PC-3 (cell line): Measurements from ENCODE around the gene AGAP4. TPM values are rescaled to one million over a fixed set of nuclear protein-coding genes. Genes with fewer than 3 reads are reported as not detected.
A peak's percentile ranks its signal among the peaks of the same experiment; 100 is the strongest.
"Not testable (repeated sequence)": the region's sequence is repeated elsewhere in the genome, so short reads cannot be mapped to it uniquely, and the experiment has no call there.

ENCODE experiments used
- ATAC-seq: fragments of 200-7000 bp; cut with Tn5 transposase; 2 replicates; pipeline ENCODE4 v1.9.1; 2020; ENCODE audit warnings: mild to moderate bottlenecking, moderate library complexity
- BruUV-seq: library from RNA; stranded (reverse); fragments of 400-500 nt; replicated peaks from 2 replicates; lab custom pipeline; 2021; lab: Mats Ljungman, UMichigan
- CTCF ChIA-PET: fragments of 300-600 bp; sonication (Branson Sonifier 250); formaldehyde crosslinking; loops from one replicate; lab custom pipeline; 2022; ENCODE audit warnings: antibody characterized with exemption; lab: Charles Lee
- POLR2A ChIA-PET: fragments of 300-600 bp; sonication (Branson Sonifier 250); formaldehyde crosslinking; loops from one replicate; lab custom pipeline; 2022; ENCODE audit warnings: antibody characterized with exemption; ENCODE audit not compliant: unreplicated experiment; lab: Charles Lee
- DNase-seq: peaks from one replicate; pipeline ENCODE4 v3.0.0-alpha.2; 2015
- H2AFZ ChIP-seq: fragments of 300-600 bp; sonication (generic); 2 replicates; pipeline ENCODE4 v1.6.0; 2016; ENCODE audit warnings: antibody characterized with exemption, low read length
- H3F3A ChIP-seq: fragments of 300-600 bp; sonication (generic); one replicate; pipeline ENCODE4 v1.6.0; 2017; ENCODE audit warnings: antibody characterized with exemption, low read length, control low read depth, mild to moderate bottlenecking; ENCODE audit not compliant: unreplicated experiment
- H3K27ac ChIP-seq: fragments of 300-600 bp; sonication (generic); 2 replicates; pipeline ENCODE4 v1.5.1; 2016; ENCODE audit warnings: mild to moderate bottlenecking, low read length
- H3K27me3 ChIP-seq: fragments of 300-600 bp; sonication (generic); 2 replicates; pipeline ENCODE4 v1.6.1; 2016; ENCODE audit warnings: low read length, mixed read lengths
- H3K36me3 ChIP-seq: fragments of 300-600 bp; sonication (generic); 2 replicates; pipeline ENCODE4 v1.6.1; 2016; ENCODE audit warnings: low read depth, mixed run types, low read length, mixed read lengths
- H3K4me1 ChIP-seq: fragments of 300-600 bp; sonication (generic); 2 replicates; pipeline ENCODE4 v1.5.1; 2016; ENCODE audit warnings: low read length; ENCODE audit not compliant: insufficient read depth
- H3K4me2 ChIP-seq: fragments of 300-600 bp; sonication (generic); 2 replicates; pipeline ENCODE4 v1.6.0; 2016; ENCODE audit warnings: low read length
- H3K4me3 ChIP-seq: fragments of 300-600 bp; sonication (generic); 2 replicates; pipeline ENCODE4 v1.5.1; 2016; ENCODE audit warnings: mild to moderate bottlenecking, low read length, mixed read lengths
- H3K79me2 ChIP-seq: fragments of 300-600 bp; sonication (generic); 2 replicates; pipeline ENCODE4 v1.6.1; 2017; ENCODE audit warnings: low read length, mixed read lengths
- H3K9ac ChIP-seq: fragments of 300-600 bp; sonication (generic); 2 replicates; pipeline ENCODE4 v1.6.0; 2016; ENCODE audit warnings: mild to moderate bottlenecking, low read length
- H3K9me2 ChIP-seq: fragments of 300-600 bp; sonication (generic); replicated peaks from 2 replicates; pipeline ENCODE4 v1.6.1; 2016; ENCODE audit warnings: mixed run types, low read length, mixed read lengths
- H3K9me3 ChIP-seq: fragments of 300-600 bp; sonication (generic); 2 replicates; pipeline ENCODE4 v1.6.1; 2016; ENCODE audit warnings: low read length, mixed read lengths
- H4K20me1 ChIP-seq: fragments of 300-600 bp; sonication (generic); 2 replicates; pipeline ENCODE4 v1.6.1; 2016; ENCODE audit warnings: low read length, mixed read lengths
- CTCF ChIP-seq: fragments of 300-600 bp; sonication (generic); conservative IDR thresholded peaks from 2 replicates; pipeline ENCODE4 v1.5.1; 2017; ENCODE audit warnings: antibody characterized with exemption, low read depth, mild to moderate bottlenecking, low read length
- EZH2 ChIP-seq: fragments of 300-600 bp; sonication (generic); IDR thresholded peaks from one replicate; pipeline ENCODE4 v1.6.1; 2017; ENCODE audit warnings: antibody characterized with exemption, mild to moderate bottlenecking, low read length; ENCODE audit not compliant: unreplicated experiment
- EZH2phosphoT487 ChIP-seq: fragments of 300-600 bp; sonication (generic); IDR thresholded peaks from 2 replicates; pipeline ENCODE4 v1.6.1; 2018; ENCODE audit warnings: mild to moderate bottlenecking, antibody characterized with exemption, low read length, borderline replicate concordance
- intact Hi-C: fragments of 100-400 bp; cut with micrococcal nuclease; formaldehyde crosslinking; loops from 2 replicates; pipeline ENCODE4 v1.9.0; 2023
- total RNA-seq: library from RNA; depleted of rRNA; stranded (reverse); fragments of >200 nt; gene quantifications from 2 replicates; pipeline ENCODE4 v1.2.3, GENCODE V29; 2014

Gene AGAP4
- total RNA-seq, 1 experiment from 2014 or later = 6.3 TPM

- Histone ChIP-seq H3K27ac (no peak overlapping the region), H2AFZ (no peak overlapping the region), H3K9me3 (no peaks in the 10 kb centered on the region), H3K9ac (no peak overlapping the region), H3K4me1 (no peaks in the 10 kb centered on the region), H4K20me1 (no peaks in the 10 kb centered on the region), H3K9me2 (no peaks in the 10 kb centered on the region), H3K36me3 (no peaks in the 10 kb centered on the region), H3K4me2 (no peak overlapping the region), H3F3A (no peaks in the 10 kb centered on the region), H3K4me3 (no peak overlapping the region), H3K79me2 (no peaks in the 10 kb centered on the region), H3K27me3 (no peaks in the 10 kb centered on the region)
- TF ChIP-seq EZH2phosphoT487 = no peak
- TF ChIP-seq EZH2 = no peak
- TF ChIP-seq CTCF = no peak
- ChIA-PET CTCF (no interaction called here), POLR2A (no interaction called here)
- ATAC-seq (no peak), DNase-seq (no peak)
- no TSS peak for BruUV-seq
- intact Hi-C loops = no loop called here
These were observed 27.7 kb downstream of the AGAP4 start for GRCh38 chr10:45819552-45819951.

- POLR2A ChIA-PET = no interaction called here
- BruUV-seq = no TSS peak
- Histone ChIP-seq H4K20me1 (no peaks in the 10 kb centered on the region), H3K79me2 (no peaks in the 10 kb centered on the region), H3K4me2 (no peak overlapping the region), H3K4me1 (no peaks in the 10 kb centered on the region), H3K9ac (no peak overlapping the region), H3K27ac (no peak overlapping the region), H3K9me3 (no peaks in the 10 kb centered on the region), H2AFZ (no peak overlapping the region), H3F3A (no peaks in the 10 kb centered on the region), H3K36me3 (no peaks in the 10 kb centered on the region), H3K4me3 (no peak overlapping the region), H3K27me3 (no peaks in the 10 kb centered on the region), H3K9me2 (no peaks in the 10 kb centered on the region)
- TF ChIP-seq EZH2 (no peak), CTCF (no peak)
- DNase-seq = no peak
- no peak for ATAC-seq
- intact Hi-C loops = no loop called here
- CTCF ChIA-PET = no interaction called here
These were observed 29.4 kb downstream of the AGAP4 start for GRCh38 chr10:45817912-45818311.

- Histone ChIP-seq H3K9ac (no peak overlapping the region), H2AFZ (no peak overlapping the region), H3K79me2 (no peaks in the 10 kb centered on the region), H3K9me3 (no peaks in the 10 kb centered on the region), H3K4me1 (no peaks in the 10 kb centered on the region), H3K27me3 (no peaks in the 10 kb centered on the region), H3K4me2 (no peak overlapping the region), H3K36me3 (no peaks in the 10 kb centered on the region), H3K4me3 (no peak overlapping the region), H3K9me2 (no peaks in the 10 kb centered on the region), H4K20me1 (no peaks in the 10 kb centered on the region), H3F3A (no peaks in the 10 kb centered on the region), H3K27ac (no peak overlapping the region)
- intact Hi-C loops = no loop called here
- CTCF ChIA-PET = no interaction called here
- no TSS peak for BruUV-seq
- no peak for ATAC-seq
- POLR2A ChIA-PET = no interaction called here
- no peak for DNase-seq
- TF ChIP-seq EZH2 (no peak), CTCF (no peak), EZH2phosphoT487 (no peak)
These were observed 30.0 kb downstream of the AGAP4 start for GRCh38 chr10:45817130-45817859.

- intact Hi-C loops, H3K27me3 ChIP-seq, H3K9ac ChIP-seq, ATAC-seq, H3K4me3 ChIP-seq, H3K4me1 ChIP-seq, H3K27ac ChIP-seq, H3K4me2 ChIP-seq, H3K36me3 ChIP-seq, H3K9me2 ChIP-seq, POLR2A ChIA-PET, H3F3A ChIP-seq, BruUV-seq, H4K20me1 ChIP-seq, H2AFZ ChIP-seq, H3K79me2 ChIP-seq, H3K9me3 ChIP-seq, CTCF ChIA-PET: not testable (repeated sequence)
- DNase-seq = peak; percentile 33
These were observed 33.2 kb downstream of the AGAP4 start for GRCh38 chr10:45814146-45814545.
